HepG2 (cell line): Measurements from ENCODE around the gene WDR83. TPM values are rescaled to one million over a fixed set of nuclear protein-coding genes. Genes with fewer than 3 reads are reported as not detected.
A peak's percentile ranks its signal among the peaks of the same experiment; 100 is the strongest.

Experiments
- CBX2 ChIP-seq, 2 experiments: fragments of 200-600 bp in 1 of 2; sonication (generic); formaldehyde crosslinking in 1 of 2; IDR thresholded peaks; 2 replicates each; pipeline versions ENCODE4 v1.7.0 to v1.8.1; 2018 to 2022; ENCODE audit warnings: low read depth in 2 of 2, low read length in 1 of 2, mild to moderate bottlenecking in 1 of 2, missing genetic modification reagents in 1 of 2
- HIC2 ChIP-seq: sonication (generic); formaldehyde crosslinking; IDR thresholded peaks from 2 replicates; pipeline ENCODE4 v1.9.0; 2022; ENCODE audit warnings: low read depth, missing genetic modification reagents
- HINFP ChIP-seq: sonication (generic); formaldehyde crosslinking; IDR thresholded peaks from 2 replicates; pipeline ENCODE4 v1.4.0; 2020; ENCODE audit warnings: low read depth, mild to moderate bottlenecking, missing genetic modification reagents
- MAF1 ChIP-seq: sonication (generic); formaldehyde crosslinking; IDR thresholded peaks from 2 replicates; pipeline ENCODE4 v1.5.0; 2020; ENCODE audit warnings: missing genetic modification reagents, borderline replicate concordance
- MED1 ChIP-seq: sonication (generic); formaldehyde crosslinking; IDR thresholded peaks from 2 replicates; pipeline ENCODE4 v1.4.0; 2020; ENCODE audit warnings: missing genetic modification reagents
- MEIS1 ChIP-seq: sonication (generic); formaldehyde crosslinking; IDR thresholded peaks from 2 replicates; pipeline ENCODE4 v1.9.0; 2021; ENCODE audit warnings: mild to moderate bottlenecking, missing genetic modification reagents, moderate library complexity, borderline replicate concordance
- MNT ChIP-seq: fragments of 450-650 bp; IDR thresholded peaks from 2 replicates; pipeline ENCODE4 v1.6.1; 2016
- NR3C1 ChIP-seq: sonication (generic); formaldehyde crosslinking; IDR thresholded peaks from 2 replicates; pipeline ENCODE4 v1.4.0; 2020; ENCODE audit warnings: missing genetic modification reagents
- PAXIP1 ChIP-seq: sonication (generic); formaldehyde crosslinking; conservative IDR thresholded peaks from 2 replicates; pipeline ENCODE4 v1.4.0; 2020; ENCODE audit warnings: mild to moderate bottlenecking, missing genetic modification reagents, moderate library complexity
- RAD21 ChIP-seq: fragments of 450-650 bp; formaldehyde crosslinking; IDR thresholded peaks from 2 replicates; pipeline ENCODE4 v1.5.0; 2020; ENCODE audit warnings: mild to moderate bottlenecking
- RCOR2 ChIP-seq: IDR thresholded peaks from 2 replicates; pipeline ENCODE4 v1.6.1; 2016; ENCODE audit warnings: missing biosample characterization, missing genetic modification reagents
- SMARCC2 ChIP-seq: fragments of 450-650 bp; IDR thresholded peaks from 2 replicates; pipeline ENCODE4 v1.6.1; 2017; ENCODE audit warnings: antibody characterized with exemption, mild to moderate bottlenecking
- ZFP36 ChIP-seq: fragments of 150-350 bp; IDR thresholded peaks from 2 replicates; pipeline ENCODE4 v1.6.1; 2018; ENCODE audit warnings: borderline replicate concordance, low read length, low read depth; ENCODE audit not compliant: partially characterized antibody
- ZNF3 ChIP-seq: IDR thresholded peaks from 2 replicates; pipeline ENCODE4 v1.7.0; 2017; ENCODE audit warnings: inconsistent platforms
- ZNF333 ChIP-seq: sonication (generic); formaldehyde crosslinking; IDR thresholded peaks from 2 replicates; pipeline ENCODE4 v1.4.0; 2020; ENCODE audit warnings: mild to moderate bottlenecking, missing genetic modification reagents, borderline replicate concordance
- ZNF510 ChIP-seq: sonication (generic); formaldehyde crosslinking; IDR thresholded peaks from 2 replicates; pipeline ENCODE4 v1.4.0; 2020; ENCODE audit warnings: low read depth, mild to moderate bottlenecking, missing genetic modification reagents
- ZNF546 ChIP-seq: sonication (generic); formaldehyde crosslinking; conservative IDR thresholded peaks from 2 replicates; pipeline ENCODE4 v1.8.1; 2023; ENCODE audit warnings: mild to moderate bottlenecking, missing genetic modification reagents
- ZNF674 ChIP-seq: sonication (generic); formaldehyde crosslinking; IDR thresholded peaks from 2 replicates; pipeline ENCODE4 v1.5.0; 2020; ENCODE audit warnings: low read depth, mild to moderate bottlenecking, missing genetic modification reagents
- ZNF784 ChIP-seq: sonication (generic); formaldehyde crosslinking; IDR thresholded peaks from 2 replicates; pipeline ENCODE4 v1.5.1; 2020; ENCODE audit warnings: missing genetic modification reagents, mild to moderate bottlenecking, borderline replicate concordance
- polyA plus RNA-seq, 8 experiments: library from polyadenylated mRNA; depleted of rRNA in 3 of 8; stranded (reverse) in 7 of 8; unstranded in 1 of 8; fragments of >200 nt; fragmentation: Illumina TruSeq in 4 of 8; extraction: Trizol in 4 of 8; gene quantifications; 2 replicates each; pipeline versions ENCODE4 v1.2.1 to v1.2.3, GENCODE V29; 2011 to 2016; ENCODE audit warnings: low read depth in 4 of 8, missing spikeins in 1 of 8, mixed read lengths in 1 of 8; ENCODE audit not compliant: insufficient read depth in 1 of 8
- total RNA-seq, 5 experiments: library from RNA; depleted of rRNA; stranded (reverse); fragments of >200 nt; fragmentation: Illumina TruSeq; extraction: Trizol; gene quantifications; 2 replicates each; pipeline ENCODE4 v1.2.3, GENCODE V29; 2016; ENCODE audit warnings: low read depth in 1 of 5

The WDR83 gene
- total and polyA plus RNA-seq, 2 of the 13 experiments (the other 11 are each of a cell fraction or from before 2014, with no cell fraction given), result 4.5 to 10.7 TPM

- TF ChIP-seq PAXIP1 (CRISPR knock-in tag), result peak; percentile 59
- 0 out of 2 replicates have a peak, but pooled peaks have one; percentile 20 for TF ChIP-seq ZNF784 (CRISPR knock-in tag)
- no peak for TF ChIP-seq ZNF3
- peak; percentile 81 for TF ChIP-seq ZNF546 (CRISPR knock-in tag)
- 0 out of 2 replicates have a peak, but pooled peaks have one; percentile 38 for TF ChIP-seq MAF1 (CRISPR knock-in tag)
- TF ChIP-seq ZNF510, result no peak
- no peak for TF ChIP-seq MEIS1
- no peak for TF ChIP-seq RCOR2
- peak; percentile 73; the same call in 1 of the 2 replicates for TF ChIP-seq HINFP (CRISPR knock-in tag)
- TF ChIP-seq HIC2 (CRISPR knock-in tag), result no peak
- no peak for TF ChIP-seq ZNF674 (CRISPR knock-in tag)
- TF ChIP-seq MED1 (CRISPR knock-in tag), result no peak
- TF ChIP-seq CBX2 (IDR thresholded peaks at IDR 0.05; ENCODE audit: low read depth, low read length), result no peak
- TF ChIP-seq CBX2 (CRISPR knock-in tag; IDR thresholded peaks at IDR 0.05; ENCODE audit: low read depth), result no peak
- TF ChIP-seq ZNF333 (CRISPR knock-in tag), result no peak
- TF ChIP-seq SMARCC2, result no peak
- TF ChIP-seq RAD21 (CRISPR knock-in tag), result peak; percentile 49; the same call in 1 of the 2 replicates
- TF ChIP-seq NR3C1 (CRISPR knock-in tag), result no peak
- TF ChIP-seq ZFP36, result no peak
- no peak; the same call in 1 of the 2 replicates for TF ChIP-seq MNT
Observed at GRCh38 chr19:12681074-12681987, 14.7 kb downstream of the WDR83 start, which contains the start of gene DHPS (continued).
